Left forelimb (tissue), 1 donor: ENCODE data around the gene VWA1.
"Not testable (repeated sequence)": the region's sequence is repeated elsewhere in the genome, so short reads cannot be mapped to it uniquely, and the experiment has no call there.

Experiments
- DNase-seq: peaks from one replicate; pipeline ENCODE4 v3.0.0-alpha.2; 2018; ENCODE audit warnings: low spot score

The VWA1 gene

GRCh38 chr1:1402901-1403392, 32.5 kb upstream of the VWA1 start:
- DNase-seq, result not testable (repeated sequence)

GRCh38 chr1:1403653-1404052, 31.8 kb upstream of the VWA1 start:
- DNase-seq, result no peak

- no peak for DNase-seq
These were observed 29.2 kb upstream of the VWA1 start for GRCh38 chr1:1406101-1406820.

GRCh38 chr1:1406821-1407635, 28.5 kb upstream of the VWA1 start, which contains the start of gene MRPL20:
Gene MRPL20 (minus strand): TSS chr1:1407293. CDS start chr1:1407217, 76 bp downstream.
- DNase-seq, result peak; percentile 93

- DNase-seq, result no peak
These were observed 27.7 kb upstream of the VWA1 start for GRCh38 chr1:1407636-1408318.

- not testable (repeated sequence) for DNase-seq
These were observed 25.3 kb upstream of the VWA1 start for GRCh38 chr1:1410238-1410637.

GRCh38 chr1:1411626-1412025, 23.9 kb upstream of the VWA1 start:
- no peak for DNase-seq

GRCh38 chr1:1412311-1412902, 23.1 kb upstream of the VWA1 start:
- DNase-seq, result not testable (repeated sequence)

- peak; percentile 41 for DNase-seq
These were observed 19.7 kb upstream of the VWA1 start for GRCh38 chr1:1415751-1416150.

- DNase-seq, result not testable (repeated sequence)
These were observed 18.1 kb upstream of the VWA1 start for GRCh38 chr1:1417396-1417795.

GRCh38 chr1:1417825-1418463, 17.5 kb upstream of the VWA1 start:
- peak; percentile 33 for DNase-seq

GRCh38 chr1:1418464-1419362, 16.8 kb upstream of the VWA1 start:
- peak; percentile 62 for DNase-seq

GRCh38 chr1:1419363-1419812, 16.1 kb upstream of the VWA1 start:
- peak; percentile 50 for DNase-seq

- DNase-seq, result peak; percentile 65
These were observed 15.5 kb upstream of the VWA1 start for GRCh38 chr1:1419813-1420653.

GRCh38 chr1:1420654-1421141, 14.8 kb upstream of the VWA1 start:
- DNase-seq, result peak; percentile 64

GRCh38 chr1:1421147-1421906, 14.2 kb upstream of the VWA1 start, which contains the start of gene ANKRD65:
Gene ANKRD65 (minus strand): TSS chr1:1421276. CDS start chr1:1421005, 271 bp downstream.
- DNase-seq, result peak; percentile 59

- DNase-seq, result peak; percentile 42
These were observed 13.5 kb upstream of the VWA1 start for GRCh38 chr1:1421907-1422464.
